HepG2 (cell line): ENCODE results near the gene NACAD. TPM values are rescaled to one million over a fixed set of nuclear protein-coding genes. Genes with fewer than 3 reads are reported as not detected.

Source experiments
- RBM22 ChIP-seq: fragments of 200-400 bp; formaldehyde crosslinking; optimal IDR thresholded peaks from 2 replicates; pipeline ENCODE3; 2017; ENCODE audit warnings: mild to moderate bottlenecking, low read length, moderate library complexity
- polyA plus RNA-seq, 8 experiments: library from polyadenylated mRNA; depleted of rRNA in 3 of 8; stranded (reverse) in 7 of 8; unstranded in 1 of 8; fragments of >200 nt; fragmentation: Illumina TruSeq in 4 of 8; extraction: Trizol in 4 of 8; gene quantifications; 2 replicates each; pipeline versions ENCODE4 v1.2.1 to v1.2.3, GENCODE V29; 2011 to 2016; ENCODE audit warnings: low read depth in 4 of 8, missing spikeins in 1 of 8, mixed read lengths in 1 of 8; ENCODE audit not compliant: insufficient read depth in 1 of 8
- total RNA-seq, 5 experiments: library from RNA; depleted of rRNA; stranded (reverse); fragments of >200 nt; fragmentation: Illumina TruSeq; extraction: Trizol; gene quantifications; 2 replicates each; pipeline ENCODE4 v1.2.3, GENCODE V29; 2016; ENCODE audit warnings: low read depth in 1 of 5
- TF ChIP-seq, protein P1 (sequence below): sonication (generic); formaldehyde crosslinking; IDR thresholded peaks from 2 replicates; pipeline ENCODE4 v1.4.0; 2020; ENCODE audit warnings: mild to moderate bottlenecking, missing genetic modification reagents, borderline replicate concordance
- TF ChIP-seq, protein P2 (sequence below): sonication (generic); formaldehyde crosslinking; IDR thresholded peaks from 2 replicates; pipeline ENCODE4 v1.4.0; 2020; ENCODE audit warnings: missing genetic modification reagents

The NACAD gene
- total and polyA plus RNA-seq, 2 of the 13 experiments (the other 11 are each of a cell fraction or from before 2014, with no cell fraction given) = 0.04 TPM; not detected in 1

DNA sequence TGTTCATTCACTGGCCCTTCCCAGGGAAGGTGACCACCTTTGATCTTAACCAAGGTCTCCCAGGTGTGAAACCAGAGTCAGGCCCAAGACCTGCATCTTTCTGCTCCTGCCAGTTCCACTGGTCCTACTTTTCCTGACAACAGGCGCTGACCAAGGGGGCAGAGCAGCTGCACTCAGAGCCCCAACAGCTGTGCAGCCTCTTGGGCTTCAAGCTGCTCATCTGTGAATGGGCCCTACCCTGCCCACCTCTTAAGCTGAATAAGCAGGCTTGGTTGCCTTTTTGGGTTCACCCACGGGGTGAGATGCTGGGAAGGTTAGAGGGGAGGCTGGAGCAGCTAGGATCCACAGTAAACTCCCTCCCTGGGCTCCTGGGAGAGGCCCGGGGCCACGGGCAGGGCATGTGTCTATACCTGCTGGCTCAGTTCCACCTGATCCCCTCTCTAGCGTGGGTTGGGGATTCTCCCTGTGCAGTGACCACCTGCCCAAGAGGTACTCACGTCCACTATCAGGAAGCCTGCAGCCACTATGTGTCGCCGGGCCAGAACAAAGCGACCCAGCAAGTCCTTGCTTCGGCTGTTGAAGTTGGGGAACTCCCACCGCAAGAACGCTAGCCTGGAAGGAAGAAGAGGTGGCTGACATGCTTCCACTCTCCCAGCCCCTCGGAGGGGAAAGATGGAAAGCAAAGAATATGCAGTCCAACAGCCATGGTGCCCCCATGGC lies 12.2 kb upstream of the NACAD start (continued):
- TF ChIP-seq, protein P1, sequence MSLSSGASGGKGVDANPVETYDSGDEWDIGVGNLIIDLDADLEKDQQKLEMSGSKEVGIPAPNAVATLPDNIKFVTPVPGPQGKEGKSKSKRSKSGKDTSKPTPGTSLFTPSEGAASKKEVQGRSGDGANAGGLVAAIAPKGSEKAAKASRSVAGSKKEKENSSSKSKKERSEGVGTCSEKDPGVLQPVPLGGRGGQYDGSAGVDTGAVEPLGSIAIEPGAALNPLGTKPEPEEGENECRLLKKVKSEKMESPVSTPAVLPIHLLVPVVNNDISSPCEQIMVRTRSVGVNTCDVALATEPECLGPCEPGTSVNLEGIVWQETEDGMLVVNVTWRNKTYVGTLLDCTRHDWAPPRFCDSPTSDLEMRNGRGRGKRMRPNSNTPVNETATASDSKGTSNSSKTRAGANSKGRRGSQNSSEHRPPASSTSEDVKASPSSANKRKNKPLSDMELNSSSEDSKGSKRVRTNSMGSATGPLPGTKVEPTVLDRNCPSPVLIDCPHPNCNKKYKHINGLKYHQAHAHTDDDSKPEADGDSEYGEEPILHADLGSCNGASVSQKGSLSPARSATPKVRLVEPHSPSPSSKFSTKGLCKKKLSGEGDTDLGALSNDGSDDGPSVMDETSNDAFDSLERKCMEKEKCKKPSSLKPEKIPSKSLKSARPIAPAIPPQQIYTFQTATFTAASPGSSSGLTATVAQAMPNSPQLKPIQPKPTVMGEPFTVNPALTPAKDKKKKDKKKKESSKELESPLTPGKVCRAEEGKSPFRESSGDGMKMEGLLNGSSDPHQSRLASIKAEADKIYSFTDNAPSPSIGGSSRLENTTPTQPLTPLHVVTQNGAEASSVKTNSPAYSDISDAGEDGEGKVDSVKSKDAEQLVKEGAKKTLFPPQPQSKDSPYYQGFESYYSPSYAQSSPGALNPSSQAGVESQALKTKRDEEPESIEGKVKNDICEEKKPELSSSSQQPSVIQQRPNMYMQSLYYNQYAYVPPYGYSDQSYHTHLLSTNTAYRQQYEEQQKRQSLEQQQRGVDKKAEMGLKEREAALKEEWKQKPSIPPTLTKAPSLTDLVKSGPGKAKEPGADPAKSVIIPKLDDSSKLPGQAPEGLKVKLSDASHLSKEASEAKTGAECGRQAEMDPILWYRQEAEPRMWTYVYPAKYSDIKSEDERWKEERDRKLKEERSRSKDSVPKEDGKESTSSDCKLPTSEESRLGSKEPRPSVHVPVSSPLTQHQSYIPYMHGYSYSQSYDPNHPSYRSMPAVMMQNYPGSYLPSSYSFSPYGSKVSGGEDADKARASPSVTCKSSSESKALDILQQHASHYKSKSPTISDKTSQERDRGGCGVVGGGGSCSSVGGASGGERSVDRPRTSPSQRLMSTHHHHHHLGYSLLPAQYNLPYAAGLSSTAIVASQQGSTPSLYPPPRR (CRISPR knock-in tag) = no peak
- TF ChIP-seq, protein P2, sequence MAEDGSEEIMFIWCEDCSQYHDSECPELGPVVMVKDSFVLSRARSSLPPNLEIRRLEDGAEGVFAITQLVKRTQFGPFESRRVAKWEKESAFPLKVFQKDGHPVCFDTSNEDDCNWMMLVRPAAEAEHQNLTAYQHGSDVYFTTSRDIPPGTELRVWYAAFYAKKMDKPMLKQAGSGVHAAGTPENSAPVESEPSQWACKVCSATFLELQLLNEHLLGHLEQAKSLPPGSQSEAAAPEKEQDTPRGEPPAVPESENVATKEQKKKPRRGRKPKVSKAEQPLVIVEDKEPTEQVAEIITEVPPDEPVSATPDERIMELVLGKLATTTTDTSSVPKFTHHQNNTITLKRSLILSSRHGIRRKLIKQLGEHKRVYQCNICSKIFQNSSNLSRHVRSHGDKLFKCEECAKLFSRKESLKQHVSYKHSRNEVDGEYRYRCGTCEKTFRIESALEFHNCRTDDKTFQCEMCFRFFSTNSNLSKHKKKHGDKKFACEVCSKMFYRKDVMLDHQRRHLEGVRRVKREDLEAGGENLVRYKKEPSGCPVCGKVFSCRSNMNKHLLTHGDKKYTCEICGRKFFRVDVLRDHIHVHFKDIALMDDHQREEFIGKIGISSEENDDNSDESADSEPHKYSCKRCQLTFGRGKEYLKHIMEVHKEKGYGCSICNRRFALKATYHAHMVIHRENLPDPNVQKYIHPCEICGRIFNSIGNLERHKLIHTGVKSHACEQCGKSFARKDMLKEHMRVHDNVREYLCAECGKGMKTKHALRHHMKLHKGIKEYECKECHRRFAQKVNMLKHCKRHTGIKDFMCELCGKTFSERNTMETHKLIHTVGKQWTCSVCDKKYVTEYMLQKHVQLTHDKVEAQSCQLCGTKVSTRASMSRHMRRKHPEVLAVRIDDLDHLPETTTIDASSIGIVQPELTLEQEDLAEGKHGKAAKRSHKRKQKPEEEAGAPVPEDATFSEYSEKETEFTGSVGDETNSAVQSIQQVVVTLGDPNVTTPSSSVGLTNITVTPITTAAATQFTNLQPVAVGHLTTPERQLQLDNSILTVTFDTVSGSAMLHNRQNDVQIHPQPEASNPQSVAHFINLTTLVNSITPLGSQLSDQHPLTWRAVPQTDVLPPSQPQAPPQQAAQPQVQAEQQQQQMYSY (CRISPR knock-in tag) = no peak
- no peak for TF ChIP-seq RBM22
